Testis (tissue), 3 donors: Measurements from ENCODE around the gene CRYGS. TPM values are rescaled to one million over a fixed set of nuclear protein-coding genes. Genes with fewer than 3 reads are reported as not detected.

Source experiments
- DNase-seq: peaks from one replicate; pipeline ENCODE4 v3.0.0-alpha.2; 2019
- H3K27ac ChIP-seq, 2 donors: fragments of 200-600 bp; sonication (generic); one replicate each; pipeline ENCODE4 v1.5.1; 2019
- H3K27me3 ChIP-seq: fragments of 200-600 bp; sonication (generic); one replicate; pipeline ENCODE4 v1.5.1; 2019
- H3K36me3 ChIP-seq: fragments of 200-600 bp; sonication (generic); one replicate; pipeline ENCODE4 v1.5.1; 2017; ENCODE audit warnings: low read depth; ENCODE audit errors: missing control alignments
- H3K4me1 ChIP-seq: fragments of 200-600 bp; sonication (generic); one replicate; pipeline ENCODE4 v1.5.1; 2019
- H3K4me3 ChIP-seq, 2 donors: fragments of 200-600 bp; sonication (generic); one replicate each; pipeline ENCODE4 v1.5.1; 2017 to 2019
- H3K9me3 ChIP-seq: fragments of 200-600 bp; sonication (generic); one replicate; pipeline ENCODE4 v1.5.1; 2017
- POLR2A ChIP-seq: fragments of 450-650 bp; IDR thresholded peaks from one replicate; pipeline ENCODE4 v1.6.1; 2017; ENCODE audit warnings: antibody characterized with exemption, mild to moderate bottlenecking, moderate library complexity
- whole genome bisulfite sequencing, 2 donors: methylation state at CpG; one replicate each; pipeline ENCODE4 v1.1.5; 2018; 5-methylcytosine and 5-hydroxymethylcytosine counted together
- intact Hi-C: fragments of 100-400 bp; cut with DNase I; formaldehyde crosslinking; loops from one replicate; pipeline ENCODE4 v1.15.1; 2023; ENCODE audit warnings: low total_unique reads
- polyA plus RNA-seq: library from polyadenylated mRNA; stranded (reverse); fragments of 350-450 nt; fragmentation: Illumina TruSeq; extraction: RNeasy Lipid Tissue Mini Kit (QIAGEN cat#74804); gene quantifications from one replicate; pipeline ENCODE4 v1.2.3, GENCODE V29; 2014; ENCODE audit warnings: low read depth, low replicate concordance; ENCODE audit not compliant: insufficient read depth
- total RNA-seq, 2 donors: library from RNA; depleted of rRNA; stranded (reverse); fragments of >200 nt; gene quantifications; one replicate each; pipeline ENCODE4 v1.2.3, GENCODE V29; 2016
- TF ChIP-seq, protein P1 (sequence below), 3 experiments: fragments of 450-650 bp in 2 of 3; fragments of 200-600 bp in 1 of 3; sonication (generic) in 1 of 3; IDR thresholded peaks; one replicate each; pipeline ENCODE4 v1.5.1; 2016 to 2019; ENCODE audit warnings: antibody characterized with exemption in 3 of 3, mild to moderate bottlenecking in 2 of 3, moderate library complexity in 1 of 3

The CRYGS gene
- total and polyA plus RNA-seq, 3 donors from 2014 or later = 6.1 to 8.6 (median 6.3) TPM

GRCh38 chr3:186514296-186515002 lies 29.7 kb downstream of the CRYGS start:
- no peak for DNase-seq
- WGBS, 2 donors = 81 to 86% methylated on average over 3 of the region's 3 CpGs
- H3K4me3 ChIP-seq = no peak overlapping the region
- no peaks in the 10 kb centered on the region for H3K27me3 ChIP-seq
- H3K4me1 ChIP-seq = no peaks in the 10 kb centered on the region
- no peak for TF ChIP-seq POLR2A
- TF ChIP-seq, protein P1, sequence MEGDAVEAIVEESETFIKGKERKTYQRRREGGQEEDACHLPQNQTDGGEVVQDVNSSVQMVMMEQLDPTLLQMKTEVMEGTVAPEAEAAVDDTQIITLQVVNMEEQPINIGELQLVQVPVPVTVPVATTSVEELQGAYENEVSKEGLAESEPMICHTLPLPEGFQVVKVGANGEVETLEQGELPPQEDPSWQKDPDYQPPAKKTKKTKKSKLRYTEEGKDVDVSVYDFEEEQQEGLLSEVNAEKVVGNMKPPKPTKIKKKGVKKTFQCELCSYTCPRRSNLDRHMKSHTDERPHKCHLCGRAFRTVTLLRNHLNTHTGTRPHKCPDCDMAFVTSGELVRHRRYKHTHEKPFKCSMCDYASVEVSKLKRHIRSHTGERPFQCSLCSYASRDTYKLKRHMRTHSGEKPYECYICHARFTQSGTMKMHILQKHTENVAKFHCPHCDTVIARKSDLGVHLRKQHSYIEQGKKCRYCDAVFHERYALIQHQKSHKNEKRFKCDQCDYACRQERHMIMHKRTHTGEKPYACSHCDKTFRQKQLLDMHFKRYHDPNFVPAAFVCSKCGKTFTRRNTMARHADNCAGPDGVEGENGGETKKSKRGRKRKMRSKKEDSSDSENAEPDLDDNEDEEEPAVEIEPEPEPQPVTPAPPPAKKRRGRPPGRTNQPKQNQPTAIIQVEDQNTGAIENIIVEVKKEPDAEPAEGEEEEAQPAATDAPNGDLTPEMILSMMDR (IDR thresholded peaks at IDR 0.05) = peak in 1 of 3 experiments; percentile 30
- no peak overlapping the region for H3K27ac ChIP-seq
- intact Hi-C loops = no loop called here
- no peaks in the 10 kb centered on the region for H3K36me3 ChIP-seq
- H3K9me3 ChIP-seq = no peaks in the 10 kb centered on the region

- 49 to 53% methylated on average over 5 of the region's 5 CpGs for WGBS, 2 donors
- no peak for DNase-seq
- Histone ChIP-seq H3K27ac (no peak overlapping the region), H3K9me3 (no peaks in the 10 kb centered on the region), H3K36me3 (no peaks in the 10 kb centered on the region), H3K4me3 (no peak overlapping the region), H3K4me1 (no peaks in the 10 kb centered on the region), H3K27me3 (no peaks in the 10 kb centered on the region)
- no peak for TF ChIP-seq POLR2A
- TF ChIP-seq, protein P1 (IDR thresholded peaks at IDR 0.05) = no peak
- intact Hi-C loops = no loop called here
These were observed 30.8 kb downstream of the CRYGS start for GRCh38 chr3:186513386-186513785.

- intact Hi-C loops = no loop called here
- no peaks in the 10 kb centered on the region for H3K4me1 ChIP-seq
- no peaks in the 10 kb centered on the region for H3K27me3 ChIP-seq
- H3K36me3 ChIP-seq = no peaks in the 10 kb centered on the region
- no peaks in the 10 kb centered on the region for H3K9me3 ChIP-seq
- H3K27ac ChIP-seq = no peak overlapping the region
- TF ChIP-seq, protein P1 (IDR thresholded peaks at IDR 0.05) = no peak
- TF ChIP-seq POLR2A = no peak
- DNase-seq = no peak
- no peak overlapping the region for H3K4me3 ChIP-seq
- WGBS, 2 donors = 49 to 64% methylated on average over 9 of the region's 9 CpGs
These were observed 31.4 kb downstream of the CRYGS start for GRCh38 chr3:186512570-186513302.

DNA sequence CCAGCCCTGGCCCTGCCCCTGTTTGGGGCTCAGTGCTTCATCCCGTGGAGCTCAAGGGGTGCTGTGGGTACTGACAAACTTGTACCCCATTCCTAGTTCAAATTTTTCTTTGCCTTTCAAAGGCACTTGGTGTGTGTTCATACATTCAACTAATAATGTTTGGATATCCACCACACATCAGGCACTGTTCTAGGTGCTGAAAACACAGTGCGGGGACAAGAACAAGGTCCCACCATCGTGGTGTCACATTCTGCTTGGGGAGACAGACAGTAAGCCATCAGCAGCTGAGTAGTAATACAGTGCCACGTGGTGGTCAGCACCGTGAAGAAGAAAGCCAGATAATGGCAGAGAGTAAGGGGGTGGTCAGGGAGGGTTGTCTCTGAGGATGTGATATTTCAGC lies 32.5 kb downstream of the CRYGS start:
- Histone ChIP-seq H3K9me3 (no peaks in the 10 kb centered on the region), H3K36me3 (no peaks in the 10 kb centered on the region), H3K27me3 (no peaks in the 10 kb centered on the region), H3K27ac (no peak overlapping the region), H3K4me3 (no peak overlapping the region), H3K4me1 (no peaks in the 10 kb centered on the region)
- intact Hi-C loops = no loop called here
- no peak for TF ChIP-seq POLR2A
- TF ChIP-seq, protein P1 (IDR thresholded peaks at IDR 0.05) = no peak
- 78 to 85% methylated on average over 5 of the region's 5 CpGs for WGBS, 2 donors
- no peak for DNase-seq
